PFSK-1 (cell line): ENCODE results near the gene REV3L.

Experiments
- FOXP2 ChIP-seq: optimal IDR thresholded peaks from 2 replicates; pipeline ENCODE3; 2011; ENCODE audit warnings: borderline replicate concordance, control low read depth, inconsistent platforms; ENCODE audit not compliant: insufficient read depth; ENCODE audit errors: extremely low read length, extremely low read depth
- POLR2AphosphoS5 ChIP-seq: IDR thresholded peaks from 2 replicates; pipeline ENCODE4 v1.6.1; 2012; ENCODE audit warnings: low read depth, mild to moderate bottlenecking, control low read depth, low read length, moderate library complexity
- REST ChIP-seq, 2 experiments: IDR thresholded peaks; 2 replicates each; pipeline versions ENCODE4 v1.6.1 to v1.8.0; 2011 to 2012; ENCODE audit warnings: low read depth in 2 of 2, low read length in 2 of 2, control low read depth in 1 of 2, inconsistent platforms in 1 of 2, mild to moderate bottlenecking in 1 of 2, moderate library complexity in 1 of 2; ENCODE audit not compliant: insufficient read depth in 1 of 2
- SIN3A ChIP-seq: IDR thresholded peaks from 2 replicates; pipeline ENCODE4 v1.6.1; 2012; ENCODE audit warnings: mild to moderate bottlenecking, low read length, moderate library complexity, borderline replicate concordance; ENCODE audit not compliant: insufficient read depth
- TAF1 ChIP-seq: IDR thresholded peaks from 2 replicates; pipeline ENCODE4 v1.6.1; 2012; ENCODE audit warnings: low read length, control low read depth, borderline replicate concordance; ENCODE audit not compliant: insufficient read depth

Gene REV3L

GRCh38 chr6:111494951-111495635, 12.1 kb upstream of the REV3L start:
- TF ChIP-seq FOXP2 (no peak), POLR2AphosphoS5 (no peak)

- TF ChIP-seq REST (IDR thresholded peaks at IDR 0.05; ENCODE audit: insufficient read depth in 1 of 2, low read depth in 2 of 2, low read length in 2 of 2) (no peak), SIN3A (no peak)
Measured at GRCh38 chr6:111492499-111492898, 9.5 kb upstream of the REV3L start.

GRCh38 chr6:111490067-111490466, 7.0 kb upstream of the REV3L start:
- TF ChIP-seq FOXP2, result no peak
- no peak for TF ChIP-seq POLR2AphosphoS5
- TF ChIP-seq TAF1, result no peak
- TF ChIP-seq REST (IDR thresholded peaks at IDR 0.05; ENCODE audit: insufficient read depth in 1 of 2, low read depth in 2 of 2, low read length in 2 of 2), result no peak
- no peak for TF ChIP-seq SIN3A

- TF ChIP-seq REST (IDR thresholded peaks at IDR 0.05; ENCODE audit: insufficient read depth in 1 of 2, low read depth in 2 of 2, low read length in 2 of 2), result no peak
- TF ChIP-seq SIN3A, result no peak
- TF ChIP-seq POLR2AphosphoS5, result no peak
- no peak for TF ChIP-seq TAF1
- no peak for TF ChIP-seq FOXP2
Measured at GRCh38 chr6:111487661-111488060, 4.6 kb upstream of the REV3L start.

- TF ChIP-seq SIN3A, result no peak
- TF ChIP-seq REST (IDR thresholded peaks at IDR 0.05; ENCODE audit: insufficient read depth in 1 of 2, low read depth in 2 of 2, low read length in 2 of 2), result no peak
- no peak for TF ChIP-seq POLR2AphosphoS5
- no peak for TF ChIP-seq TAF1
- TF ChIP-seq FOXP2, result no peak
Measured at GRCh38 chr6:111486921-111487320, 3.9 kb upstream of the REV3L start.
